SU-DHL-6 (cell line): Measurements from ENCODE around the gene BSND.

Source experiments
- CTCF ChIP-seq: fragments of 200-600 bp; sonication (generic); IDR thresholded peaks from one replicate; pipeline ENCODE4 v1.5.1; 2017; ENCODE audit warnings: antibody characterized with exemption, mild to moderate bottlenecking, low read length, moderate library complexity; ENCODE audit not compliant: insufficient read depth, poor library complexity, severe bottlenecking
- EZH2phosphoT487 ChIP-seq: fragments of 200-600 bp; sonication (generic), shearing (Covaris generic); conservative IDR thresholded peaks from 2 replicates; pipeline ENCODE4 v1.6.1; 2018; ENCODE audit warnings: mild to moderate bottlenecking, antibody characterized with exemption, low read length, moderate library complexity, mixed read lengths

GRCh38 chr1:54971317-54971791 lies 27.4 kb upstream of the BSND start:
- TF ChIP-seq EZH2phosphoT487, result no peak
- TF ChIP-seq CTCF, result no peak
